ENCODE data around the gene EFEMP1. TPM values are rescaled to one million over a fixed set of nuclear protein-coding genes. Genes with fewer than 3 reads are reported as not detected.

The EFEMP1 gene
- total and polyA plus RNA-seq, 8 donors: 7.0 to 50.8 (median 21.0) TPM

GRCh38 chr2:55865096-55865835 is 58.3 kb downstream of the EFEMP1 start:
- no peaks in the 10 kb centered on the region for H3K4me1 ChIP-seq
- H3K36me3 ChIP-seq: no peaks in the 10 kb centered on the region
- FAIRE-seq (no peak), DNase-seq (no peak), ATAC-seq (no peak)
- TF ChIP-seq, protein P1, sequence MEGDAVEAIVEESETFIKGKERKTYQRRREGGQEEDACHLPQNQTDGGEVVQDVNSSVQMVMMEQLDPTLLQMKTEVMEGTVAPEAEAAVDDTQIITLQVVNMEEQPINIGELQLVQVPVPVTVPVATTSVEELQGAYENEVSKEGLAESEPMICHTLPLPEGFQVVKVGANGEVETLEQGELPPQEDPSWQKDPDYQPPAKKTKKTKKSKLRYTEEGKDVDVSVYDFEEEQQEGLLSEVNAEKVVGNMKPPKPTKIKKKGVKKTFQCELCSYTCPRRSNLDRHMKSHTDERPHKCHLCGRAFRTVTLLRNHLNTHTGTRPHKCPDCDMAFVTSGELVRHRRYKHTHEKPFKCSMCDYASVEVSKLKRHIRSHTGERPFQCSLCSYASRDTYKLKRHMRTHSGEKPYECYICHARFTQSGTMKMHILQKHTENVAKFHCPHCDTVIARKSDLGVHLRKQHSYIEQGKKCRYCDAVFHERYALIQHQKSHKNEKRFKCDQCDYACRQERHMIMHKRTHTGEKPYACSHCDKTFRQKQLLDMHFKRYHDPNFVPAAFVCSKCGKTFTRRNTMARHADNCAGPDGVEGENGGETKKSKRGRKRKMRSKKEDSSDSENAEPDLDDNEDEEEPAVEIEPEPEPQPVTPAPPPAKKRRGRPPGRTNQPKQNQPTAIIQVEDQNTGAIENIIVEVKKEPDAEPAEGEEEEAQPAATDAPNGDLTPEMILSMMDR (IDR thresholded peaks at IDR 0.05): no peak
- intact Hi-C loops (cut with DNase I): no loop called here
- H3K9me3 ChIP-seq: no peaks in the 10 kb centered on the region
- 85 to 89% methylated on average over 2 of the region's 2 CpGs for WGBS, 2 donors
- H3K4me3 ChIP-seq: no peak overlapping the region
- H3K27ac ChIP-seq: no peak overlapping the region
- H3K27me3 ChIP-seq: no peaks in the 10 kb centered on the region

GRCh38 chr2:55864351-55865084 is 59.1 kb downstream of the EFEMP1 start:
- no peaks in the 10 kb centered on the region for H3K4me1 ChIP-seq
- no peaks in the 10 kb centered on the region for H3K27me3 ChIP-seq
- FAIRE-seq (no peak), ATAC-seq (no peak), DNase-seq (no peak)
- TF ChIP-seq, protein P1 (IDR thresholded peaks at IDR 0.05): no peak
- no peaks in the 10 kb centered on the region for H3K9me3 ChIP-seq
- H3K4me3 ChIP-seq: no peak overlapping the region
- intact Hi-C loops (cut with DNase I): no loop called here
- no peaks in the 10 kb centered on the region for H3K36me3 ChIP-seq
- 85 to 91% methylated on average over 6 of the region's 6 CpGs for WGBS, 2 donors
- H3K27ac ChIP-seq: no peak overlapping the region

GRCh38 chr2:55862673-55863390 is 60.8 kb downstream of the EFEMP1 start:
- no peak for FAIRE-seq
- DNase-seq: peak in 2 of 6 donors; percentile 31 to 52
- H3K9me3 ChIP-seq: no peaks in the 10 kb centered on the region
- no peak overlapping the region for H3K4me3 ChIP-seq
- intact Hi-C loops (cut with DNase I): no loop called here
- H3K36me3 ChIP-seq: no peaks in the 10 kb centered on the region
- 87 to 92% methylated on average over 7 of the region's 7 CpGs for WGBS, 2 donors
- no peaks in the 10 kb centered on the region for H3K4me1 ChIP-seq
- peak; percentile 48 to 97 (median 87) for ATAC-seq
- no peaks in the 10 kb centered on the region for H3K27me3 ChIP-seq
- peak overlapping the region in 2 of 4 donors; percentile 48 to 68 for H3K27ac ChIP-seq
- TF ChIP-seq, protein P1 (IDR thresholded peaks at IDR 0.05): no peak

- Histone ChIP-seq H3K9me3 (no peaks in the 10 kb centered on the region), H3K27ac (peak overlapping the region in 2 of 4 donors; percentile 48 to 68), H3K36me3 (no peaks in the 10 kb centered on the region), H3K4me3 (no peak overlapping the region), H3K27me3 (no peaks in the 10 kb centered on the region), H3K4me1 (no peaks in the 10 kb centered on the region)
- TF ChIP-seq, protein P1 (IDR thresholded peaks at IDR 0.05): no peak
- FAIRE-seq: no peak
- peak in 3 of 4 donors; percentile 53 to 81 (median 72) for ATAC-seq
- intact Hi-C loops (cut with DNase I): no loop called here
- WGBS, 2 donors: 82 to 85% methylated on average over 3 of the region's 3 CpGs
- DNase-seq: no peak
Measured at GRCh38 chr2:55862246-55862645, 61.3 kb downstream of the EFEMP1 start.

Measured in pancreas (tissue), 10 donors.